Measurements from ENCODE around the gene NCAM1.

Gene NCAM1

GRCh38 chr11:113269636-113270035 lies 308.4 kb downstream of the NCAM1 start:
- no peak for TF ChIP-seq ZFX (IDR thresholded peaks at IDR 0.05)
- TF ChIP-seq, protein P1, sequence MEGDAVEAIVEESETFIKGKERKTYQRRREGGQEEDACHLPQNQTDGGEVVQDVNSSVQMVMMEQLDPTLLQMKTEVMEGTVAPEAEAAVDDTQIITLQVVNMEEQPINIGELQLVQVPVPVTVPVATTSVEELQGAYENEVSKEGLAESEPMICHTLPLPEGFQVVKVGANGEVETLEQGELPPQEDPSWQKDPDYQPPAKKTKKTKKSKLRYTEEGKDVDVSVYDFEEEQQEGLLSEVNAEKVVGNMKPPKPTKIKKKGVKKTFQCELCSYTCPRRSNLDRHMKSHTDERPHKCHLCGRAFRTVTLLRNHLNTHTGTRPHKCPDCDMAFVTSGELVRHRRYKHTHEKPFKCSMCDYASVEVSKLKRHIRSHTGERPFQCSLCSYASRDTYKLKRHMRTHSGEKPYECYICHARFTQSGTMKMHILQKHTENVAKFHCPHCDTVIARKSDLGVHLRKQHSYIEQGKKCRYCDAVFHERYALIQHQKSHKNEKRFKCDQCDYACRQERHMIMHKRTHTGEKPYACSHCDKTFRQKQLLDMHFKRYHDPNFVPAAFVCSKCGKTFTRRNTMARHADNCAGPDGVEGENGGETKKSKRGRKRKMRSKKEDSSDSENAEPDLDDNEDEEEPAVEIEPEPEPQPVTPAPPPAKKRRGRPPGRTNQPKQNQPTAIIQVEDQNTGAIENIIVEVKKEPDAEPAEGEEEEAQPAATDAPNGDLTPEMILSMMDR (conservative IDR thresholded peaks at IDR 0.05) = no peak
- no peak overlapping the region for H3K27ac ChIP-seq

DNA sequence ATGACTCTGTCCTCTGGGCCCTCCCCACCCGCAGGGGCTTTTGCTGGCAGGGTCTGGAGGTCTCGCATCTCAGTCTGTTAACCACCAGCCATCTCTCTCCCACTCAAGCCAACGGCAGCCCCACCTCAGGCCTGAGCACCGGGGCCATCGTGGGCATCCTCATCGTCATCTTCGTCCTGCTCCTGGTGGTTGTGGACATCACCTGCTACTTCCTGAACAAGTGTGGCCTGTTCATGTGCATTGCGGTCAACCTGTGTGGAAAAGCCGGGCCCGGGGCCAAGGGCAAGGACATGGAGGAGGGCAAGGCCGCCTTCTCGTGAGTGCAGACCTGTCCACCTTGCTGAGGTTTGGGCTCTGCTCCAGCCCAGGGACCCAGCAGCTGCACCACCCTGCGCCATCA lies 308.9 kb downstream of the NCAM1 start:
- TF ChIP-seq, protein P1 (conservative IDR thresholded peaks at IDR 0.05) = no peak
- TF ChIP-seq ZFX (IDR thresholded peaks at IDR 0.05) = no peak
- no peak overlapping the region for H3K27ac ChIP-seq

- H3K27ac ChIP-seq = no peak overlapping the region
- no peak for TF ChIP-seq ZFX (IDR thresholded peaks at IDR 0.05)
- TF ChIP-seq, protein P1 (conservative IDR thresholded peaks at IDR 0.05) = no peak
These were observed 310.5 kb downstream of the NCAM1 start for GRCh38 chr11:113271551-113272245.

- TF ChIP-seq, protein P1 (conservative IDR thresholded peaks at IDR 0.05) = no peak
- no peak for TF ChIP-seq ZFX (IDR thresholded peaks at IDR 0.05)
- no peak overlapping the region for H3K27ac ChIP-seq
These were observed 311.1 kb downstream of the NCAM1 start for GRCh38 chr11:113272281-113272680.

GRCh38 chr11:113272927-113273615 lies 311.9 kb downstream of the NCAM1 start:
- TF ChIP-seq, protein P1 (conservative IDR thresholded peaks at IDR 0.05) = no peak
- no peak for TF ChIP-seq ZFX (IDR thresholded peaks at IDR 0.05)

DNA sequence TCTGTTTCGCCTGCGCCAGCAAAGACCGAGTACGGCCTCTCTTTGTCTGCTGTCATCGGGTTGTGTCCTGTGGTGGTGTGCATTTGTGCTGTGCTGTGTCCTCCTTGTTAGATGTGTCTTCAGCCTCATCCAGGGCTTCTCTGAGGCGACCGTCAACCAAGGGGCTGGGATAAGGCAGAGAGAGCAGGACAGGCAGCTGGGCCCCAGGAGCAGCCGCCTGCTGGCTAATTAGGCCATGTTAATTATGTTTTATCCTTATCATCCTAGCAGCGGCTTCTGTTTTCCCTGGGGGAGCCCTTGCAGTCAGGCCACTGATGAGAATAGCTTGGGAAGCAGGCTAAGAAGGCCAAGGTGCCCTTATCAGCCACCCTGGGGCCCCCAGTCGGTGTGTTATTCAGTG lies 312.5 kb downstream of the NCAM1 start:
- no peak overlapping the region for H3K27ac ChIP-seq
- TF ChIP-seq ZFX (IDR thresholded peaks at IDR 0.05) = no peak
- TF ChIP-seq, protein P1 (conservative IDR thresholded peaks at IDR 0.05) = no peak

More at GRCh38 chr11:113272927-113273615, 311.9 kb downstream of the NCAM1 start:
- H3K27ac ChIP-seq = no peak overlapping the region
